PC-3 (cell line): ENCODE results near the gene RBFOX2. TPM values are rescaled to one million over a fixed set of nuclear protein-coding genes. Genes with fewer than 3 reads are reported as not detected.

ENCODE experiments used
- ATAC-seq: fragments of 200-7000 bp; cut with Tn5 transposase; 2 replicates; pipeline ENCODE4 v1.9.1; 2020; ENCODE audit warnings: mild to moderate bottlenecking, moderate library complexity
- BruUV-seq: library from RNA; stranded (reverse); fragments of 400-500 nt; replicated peaks from 2 replicates; lab custom pipeline; 2021; lab: Mats Ljungman, UMichigan
- CTCF ChIA-PET: fragments of 300-600 bp; sonication (Branson Sonifier 250); formaldehyde crosslinking; loops from one replicate; lab custom pipeline; 2022; ENCODE audit warnings: antibody characterized with exemption; lab: Charles Lee
- POLR2A ChIA-PET: fragments of 300-600 bp; sonication (Branson Sonifier 250); formaldehyde crosslinking; loops from one replicate; lab custom pipeline; 2022; ENCODE audit warnings: antibody characterized with exemption; ENCODE audit not compliant: unreplicated experiment; lab: Charles Lee
- DNase-seq: peaks from one replicate; pipeline ENCODE4 v3.0.0-alpha.2; 2015
- H2AFZ ChIP-seq: fragments of 300-600 bp; sonication (generic); 2 replicates; pipeline ENCODE4 v1.6.0; 2016; ENCODE audit warnings: antibody characterized with exemption, low read length
- H3F3A ChIP-seq: fragments of 300-600 bp; sonication (generic); one replicate; pipeline ENCODE4 v1.6.0; 2017; ENCODE audit warnings: antibody characterized with exemption, low read length, control low read depth, mild to moderate bottlenecking; ENCODE audit not compliant: unreplicated experiment
- H3K27ac ChIP-seq: fragments of 300-600 bp; sonication (generic); 2 replicates; pipeline ENCODE4 v1.5.1; 2016; ENCODE audit warnings: mild to moderate bottlenecking, low read length
- H3K27me3 ChIP-seq: fragments of 300-600 bp; sonication (generic); 2 replicates; pipeline ENCODE4 v1.6.1; 2016; ENCODE audit warnings: low read length, mixed read lengths
- H3K36me3 ChIP-seq: fragments of 300-600 bp; sonication (generic); 2 replicates; pipeline ENCODE4 v1.6.1; 2016; ENCODE audit warnings: low read depth, mixed run types, low read length, mixed read lengths
- H3K4me1 ChIP-seq: fragments of 300-600 bp; sonication (generic); 2 replicates; pipeline ENCODE4 v1.5.1; 2016; ENCODE audit warnings: low read length; ENCODE audit not compliant: insufficient read depth
- H3K4me2 ChIP-seq: fragments of 300-600 bp; sonication (generic); 2 replicates; pipeline ENCODE4 v1.6.0; 2016; ENCODE audit warnings: low read length
- H3K4me3 ChIP-seq: fragments of 300-600 bp; sonication (generic); 2 replicates; pipeline ENCODE4 v1.5.1; 2016; ENCODE audit warnings: mild to moderate bottlenecking, low read length, mixed read lengths
- H3K79me2 ChIP-seq: fragments of 300-600 bp; sonication (generic); 2 replicates; pipeline ENCODE4 v1.6.1; 2017; ENCODE audit warnings: low read length, mixed read lengths
- H3K9ac ChIP-seq: fragments of 300-600 bp; sonication (generic); 2 replicates; pipeline ENCODE4 v1.6.0; 2016; ENCODE audit warnings: mild to moderate bottlenecking, low read length
- H3K9me2 ChIP-seq: fragments of 300-600 bp; sonication (generic); replicated peaks from 2 replicates; pipeline ENCODE4 v1.6.1; 2016; ENCODE audit warnings: mixed run types, low read length, mixed read lengths
- H3K9me3 ChIP-seq: fragments of 300-600 bp; sonication (generic); 2 replicates; pipeline ENCODE4 v1.6.1; 2016; ENCODE audit warnings: low read length, mixed read lengths
- H4K20me1 ChIP-seq: fragments of 300-600 bp; sonication (generic); 2 replicates; pipeline ENCODE4 v1.6.1; 2016; ENCODE audit warnings: low read length, mixed read lengths
- CTCF ChIP-seq: fragments of 300-600 bp; sonication (generic); conservative IDR thresholded peaks from 2 replicates; pipeline ENCODE4 v1.5.1; 2017; ENCODE audit warnings: antibody characterized with exemption, low read depth, mild to moderate bottlenecking, low read length
- EZH2 ChIP-seq: fragments of 300-600 bp; sonication (generic); IDR thresholded peaks from one replicate; pipeline ENCODE4 v1.6.1; 2017; ENCODE audit warnings: antibody characterized with exemption, mild to moderate bottlenecking, low read length; ENCODE audit not compliant: unreplicated experiment
- EZH2phosphoT487 ChIP-seq: fragments of 300-600 bp; sonication (generic); IDR thresholded peaks from 2 replicates; pipeline ENCODE4 v1.6.1; 2018; ENCODE audit warnings: mild to moderate bottlenecking, antibody characterized with exemption, low read length, borderline replicate concordance
- intact Hi-C: fragments of 100-400 bp; cut with micrococcal nuclease; formaldehyde crosslinking; loops from 2 replicates; pipeline ENCODE4 v1.9.0; 2023
- total RNA-seq: library from RNA; depleted of rRNA; stranded (reverse); fragments of >200 nt; gene quantifications from 2 replicates; pipeline ENCODE4 v1.2.3, GENCODE V29; 2014

The RBFOX2 gene
- total RNA-seq, 1 experiment from 2014 or later: 75.1 TPM

GRCh38 chr22:35781898-35782297 is 246.7 kb downstream of the RBFOX2 start:
- Histone ChIP-seq H3K36me3 (peaks cover 12% of the 10 kb centered on the region), H4K20me1 (no peaks in the 10 kb centered on the region), H3K9me2 (no peaks in the 10 kb centered on the region), H3F3A (peaks cover 10% of the 10 kb centered on the region), H3K27me3 (no peaks in the 10 kb centered on the region), H3K27ac (no peak overlapping the region), H3K4me1 (peaks cover 45% of the 10 kb centered on the region), H2AFZ (no peak overlapping the region), H3K9me3 (no peaks in the 10 kb centered on the region), H3K79me2 (peaks cover 64% of the 10 kb centered on the region), H3K4me2 (no peak overlapping the region), H3K4me3 (no peak overlapping the region), H3K9ac (no peak overlapping the region)
- BruUV-seq: no TSS peak
- intact Hi-C loops: loop anchor here (5.0 kb wide), 1 partner anchor 155 kb away; no protein-coding TSS in a partner anchor
- POLR2A ChIA-PET: no interaction called here
- no peak for TF ChIP-seq EZH2
- TF ChIP-seq EZH2phosphoT487: no peak
- TF ChIP-seq CTCF: no peak
- no peak for DNase-seq
- no peak for ATAC-seq
- CTCF ChIA-PET: no interaction called here

GRCh38 chr22:35777335-35777975 is 251.2 kb downstream of the RBFOX2 start:
- H4K20me1 ChIP-seq: no peaks in the 10 kb centered on the region
- H3K9ac ChIP-seq: peak overlapping the region; percentile 7; the same call in 1 of the 2 replicates
- POLR2A ChIA-PET: interaction anchor here (0.6 kb wide), 1 partner anchor 21 kb away, joined by 3 read pairs; no protein-coding TSS in a partner anchor

More at GRCh38 chr22:35777335-35777975, 251.2 kb downstream of the RBFOX2 start:
- H3K79me2 ChIP-seq: peaks cover 45% of the 10 kb centered on the region
- peak overlapping the region; percentile 70 for H3K27ac ChIP-seq
- no TSS peak for BruUV-seq
- intact Hi-C loops: loop anchor here (2.0 kb wide), 1 partner anchor 59 kb away; no protein-coding TSS in a partner anchor
- DNase-seq (peak; percentile 71), ATAC-seq (peak; percentile 94)
- no peak for TF ChIP-seq CTCF
- TF ChIP-seq EZH2phosphoT487: no peak
- no peak for TF ChIP-seq EZH2
- CTCF ChIA-PET: interaction anchor here (0.6 to 0.7 kb wide), 2 partner anchors 51 to 63 kb away, joined by 3 read pairs; no protein-coding TSS in a partner anchor
- H3K9me2 ChIP-seq: no peaks in the 10 kb centered on the region
- no peak overlapping the region for H2AFZ ChIP-seq
- H3K4me2 ChIP-seq: peak overlapping the region; percentile 77
- no peaks in the 10 kb centered on the region for H3F3A ChIP-seq
- peaks cover 12% of the 10 kb centered on the region for H3K36me3 ChIP-seq
- no peaks in the 10 kb centered on the region for H3K9me3 ChIP-seq
- H3K4me1 ChIP-seq: peaks cover 25% of the 10 kb centered on the region
- no peaks in the 10 kb centered on the region for H3K27me3 ChIP-seq
- peak overlapping the region; percentile 31; the same call in 1 of the 2 replicates for H3K4me3 ChIP-seq
